ENCODE data around the gene FIZ1.

DNA sequence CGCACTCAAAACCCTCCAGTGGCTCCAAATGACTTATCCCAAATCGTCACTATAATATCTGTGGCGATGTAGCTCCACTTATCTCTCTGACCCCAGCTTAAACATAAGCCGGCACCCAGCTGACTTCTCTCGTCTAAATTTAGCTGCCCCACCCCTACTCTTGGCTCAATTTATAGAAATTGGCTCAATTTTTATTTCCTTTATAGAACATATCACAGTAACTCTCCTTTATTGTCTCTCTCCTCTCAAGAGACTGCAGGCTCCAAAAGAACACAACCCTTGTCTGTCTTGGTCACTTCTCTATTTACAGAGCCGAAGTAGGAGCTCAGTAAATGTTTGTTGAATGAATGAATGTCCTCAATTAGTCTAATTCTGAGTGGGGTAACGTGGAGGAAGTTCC, 24.2 kb upstream of the FIZ1 start:
- TF ChIP-seq, protein P1, sequence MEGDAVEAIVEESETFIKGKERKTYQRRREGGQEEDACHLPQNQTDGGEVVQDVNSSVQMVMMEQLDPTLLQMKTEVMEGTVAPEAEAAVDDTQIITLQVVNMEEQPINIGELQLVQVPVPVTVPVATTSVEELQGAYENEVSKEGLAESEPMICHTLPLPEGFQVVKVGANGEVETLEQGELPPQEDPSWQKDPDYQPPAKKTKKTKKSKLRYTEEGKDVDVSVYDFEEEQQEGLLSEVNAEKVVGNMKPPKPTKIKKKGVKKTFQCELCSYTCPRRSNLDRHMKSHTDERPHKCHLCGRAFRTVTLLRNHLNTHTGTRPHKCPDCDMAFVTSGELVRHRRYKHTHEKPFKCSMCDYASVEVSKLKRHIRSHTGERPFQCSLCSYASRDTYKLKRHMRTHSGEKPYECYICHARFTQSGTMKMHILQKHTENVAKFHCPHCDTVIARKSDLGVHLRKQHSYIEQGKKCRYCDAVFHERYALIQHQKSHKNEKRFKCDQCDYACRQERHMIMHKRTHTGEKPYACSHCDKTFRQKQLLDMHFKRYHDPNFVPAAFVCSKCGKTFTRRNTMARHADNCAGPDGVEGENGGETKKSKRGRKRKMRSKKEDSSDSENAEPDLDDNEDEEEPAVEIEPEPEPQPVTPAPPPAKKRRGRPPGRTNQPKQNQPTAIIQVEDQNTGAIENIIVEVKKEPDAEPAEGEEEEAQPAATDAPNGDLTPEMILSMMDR (conservative IDR thresholded peaks at IDR 0.05; ENCODE audit: low read length): no peak
- no peak for TF ChIP-seq EZH2phosphoT487 (IDR thresholded peaks at IDR 0.05; ENCODE audit: borderline replicate concordance, low read depth, low read length)
